Endodermal cell (in vitro differentiated cells): ENCODE data around the gene ZNF223. TPM values are rescaled to one million over a fixed set of nuclear protein-coding genes. Genes with fewer than 3 reads are reported as not detected.
A peak's percentile ranks its signal among the peaks of the same experiment; 100 is the strongest.

Experiments
- DNase-seq: peaks from one replicate; pipeline ENCODE4 v3.0.0-alpha.2; 2017
- H3K27ac ChIP-seq: 2 replicates; pipeline ENCODE4 v1.5.1; 2013; ENCODE audit warnings: mild to moderate bottlenecking, low read depth, low read length, moderate library complexity
- H3K27me3 ChIP-seq: 2 replicates; pipeline ENCODE4 v1.6.1; 2013; ENCODE audit warnings: mild to moderate bottlenecking, low read length, moderate library complexity; ENCODE audit not compliant: insufficient read depth, control insufficient read depth, poor library complexity, severe bottlenecking
- H3K36me3 ChIP-seq: 2 replicates; pipeline ENCODE4 v1.7.0; 2013; ENCODE audit warnings: mild to moderate bottlenecking, low read length, moderate library complexity; ENCODE audit not compliant: control insufficient read depth, insufficient read depth
- H3K4me1 ChIP-seq: one replicate; pipeline ENCODE4 v1.7.0; 2013; ENCODE audit warnings: low read length; ENCODE audit not compliant: control insufficient read depth, insufficient read depth
- H3K4me3 ChIP-seq: 2 replicates; pipeline ENCODE4 v1.5.1; 2013; ENCODE audit warnings: mild to moderate bottlenecking, low read length, moderate library complexity
- H3K9ac ChIP-seq: 2 replicates; pipeline ENCODE4 v1.6.1; 2013; ENCODE audit warnings: mild to moderate bottlenecking, low read length, moderate library complexity; ENCODE audit not compliant: poor library complexity, severe bottlenecking; ENCODE audit errors: extremely low read depth
- H3K9me3 ChIP-seq: 2 replicates; pipeline ENCODE4 v1.6.1; 2013; ENCODE audit warnings: mild to moderate bottlenecking, low read length, moderate library complexity; ENCODE audit not compliant: control insufficient read depth
- H3K27ac Mint-ChIP-seq: 2 replicates; pipeline ENCODE4 v1.8.0; 2020; ENCODE audit warnings: mixed read lengths
- H3K27me3 Mint-ChIP-seq: 2 replicates; pipeline ENCODE4 v1.8.0; 2021; ENCODE audit warnings: mild to moderate bottlenecking, mixed read lengths; ENCODE audit not compliant: insufficient read depth
- H3K36me3 Mint-ChIP-seq: 2 replicates; pipeline ENCODE4 v1.8.0; 2020; ENCODE audit warnings: low read depth, mixed read lengths
- H3K4me1 Mint-ChIP-seq: 2 replicates; pipeline ENCODE4 v1.8.0; 2020; ENCODE audit warnings: mixed read lengths
- H3K4me3 Mint-ChIP-seq: 2 replicates; pipeline ENCODE4 v1.8.0; 2020; ENCODE audit warnings: mild to moderate bottlenecking, moderate library complexity, mixed read lengths
- H3K9me3 Mint-ChIP-seq: 2 replicates; pipeline ENCODE4 v1.8.0; 2020; ENCODE audit warnings: mild to moderate bottlenecking, mixed read lengths
- CTCF ChIP-seq: fragments of 200-600 bp; sonication (generic); conservative IDR thresholded peaks from 2 replicates; pipeline ENCODE4 v1.5.0; 2021; ENCODE audit warnings: antibody characterized with exemption, mild to moderate bottlenecking
- WGBS, 2 experiments: methylation state at CpG; one replicate each; pipeline versions ENCODE4 v1.1.5 to v1.1.7; 2013; ENCODE audit warnings: missing lambda C conversion rate in 2 of 2, mixed read lengths in 1 of 2; ENCODE audit not compliant: insufficient coverage in 1 of 2, insufficient read length in 1 of 2; 5-methylcytosine and 5-hydroxymethylcytosine counted together
- total RNA-seq, 2 donors: library from RNA; stranded (reverse); fragmentation: NEBNext Ultra II Directional in 1 of 2; extraction: Animal tissue kit (Norgen Biotek cat#: 25700) in 1 of 2; gene quantifications; 2 replicates in 1 of 2; 3 replicates in 1 of 2; pipeline ENCODE4 v1.2.1, GENCODE V29; 2021

Gene ZNF223
- total RNA-seq, 2 donors from 2014 or later, result 9.3 TPM

GRCh38 chr19:44032001-44032610, 19.7 kb upstream of the ZNF223 start:
- Mint-ChIP-seq H3K4me3 (no peak overlapping the region), H3K27ac (no peak overlapping the region), H3K27me3 (peaks cover 4% of the 10 kb centered on the region), H3K9me3 (peaks cover 77% of the 10 kb centered on the region), H3K4me1 (no peaks in the 10 kb centered on the region), H3K36me3 (peaks cover 67% of the 10 kb centered on the region)
- Histone ChIP-seq H3K27ac (no peak overlapping the region), H3K4me3 (peak overlapping the region; percentile 50), H3K9me3 (peaks cover 41% of the 10 kb centered on the region), H3K4me1 (no peaks in the 10 kb centered on the region), H3K9ac (no peak overlapping the region), H3K36me3 (peaks cover 53% of the 10 kb centered on the region), H3K27me3 (no peaks in the 10 kb centered on the region)
- no peak for TF ChIP-seq CTCF
- 100% methylated on average over 1 of the region's 1 CpG for WGBS, 2 experiments
- DNase-seq, result no peak

GRCh38 chr19:44042147-44042546, 9.7 kb upstream of the ZNF223 start:
- Mint-ChIP-seq H3K36me3 (no peaks in the 10 kb centered on the region), H3K27ac (no peak overlapping the region), H3K27me3 (peaks cover 14% of the 10 kb centered on the region), H3K4me3 (no peak overlapping the region), H3K4me1 (no peaks in the 10 kb centered on the region), H3K9me3 (peaks cover 20% of the 10 kb centered on the region)
- no peaks in the 10 kb centered on the region for H3K9me3 ChIP-seq
- no peaks in the 10 kb centered on the region for H3K36me3 ChIP-seq
- WGBS, 2 experiments, result 76 to 78% methylated on average over 2 of the region's 2 CpGs
- no peak overlapping the region for H3K27ac ChIP-seq
- no peak overlapping the region for H3K4me3 ChIP-seq
- TF ChIP-seq CTCF, result no peak
- no peaks in the 10 kb centered on the region for H3K4me1 ChIP-seq
- no peak overlapping the region for H3K9ac ChIP-seq
- peaks cover 21% of the 10 kb centered on the region for H3K27me3 ChIP-seq
- no peak for DNase-seq

GRCh38 chr19:44050740-44051649, 841 bp upstream of the ZNF223 start:
- no peaks in the 10 kb centered on the region for H3K9me3 ChIP-seq
- Mint-ChIP-seq H3K27ac (peak overlapping the region; percentile 69), H3K36me3 (peaks cover 20% of the 10 kb centered on the region), H3K4me1 (peaks cover 12% of the 10 kb centered on the region), H3K4me3 (peak overlapping the region; percentile 99), H3K27me3 (peaks cover 23% of the 10 kb centered on the region), H3K9me3 (peaks cover 6% of the 10 kb centered on the region)
- no peak for TF ChIP-seq CTCF
- H3K4me3 ChIP-seq, result peak overlapping the region; percentile 95
- no peak overlapping the region for H3K27ac ChIP-seq
- H3K9ac ChIP-seq, result no peak overlapping the region
- 90% methylated on average over 20 to 21 of the region's 21 CpGs for WGBS, 2 experiments
- no peaks in the 10 kb centered on the region for H3K4me1 ChIP-seq
- peaks cover 24% of the 10 kb centered on the region for H3K27me3 ChIP-seq
- peaks cover 6% of the 10 kb centered on the region for H3K36me3 ChIP-seq
- DNase-seq, result no peak
